WTC11 (cell line): ENCODE results near the gene SDHA.

Source experiments
- SP1 ChIP-seq: sonication (generic); formaldehyde crosslinking; conservative IDR thresholded peaks from 2 replicates; pipeline ENCODE4 v1.8.1; 2022; ENCODE audit warnings: missing genetic modification reagents
- TF ChIP-seq, protein P1 (sequence below): fragments of 200-600 bp; IDR thresholded peaks from 2 replicates; pipeline ENCODE4 v1.8.0; 2022; ENCODE audit warnings: antibody characterized with exemption

- no peak for TF ChIP-seq SP1
- TF ChIP-seq, protein P1, sequence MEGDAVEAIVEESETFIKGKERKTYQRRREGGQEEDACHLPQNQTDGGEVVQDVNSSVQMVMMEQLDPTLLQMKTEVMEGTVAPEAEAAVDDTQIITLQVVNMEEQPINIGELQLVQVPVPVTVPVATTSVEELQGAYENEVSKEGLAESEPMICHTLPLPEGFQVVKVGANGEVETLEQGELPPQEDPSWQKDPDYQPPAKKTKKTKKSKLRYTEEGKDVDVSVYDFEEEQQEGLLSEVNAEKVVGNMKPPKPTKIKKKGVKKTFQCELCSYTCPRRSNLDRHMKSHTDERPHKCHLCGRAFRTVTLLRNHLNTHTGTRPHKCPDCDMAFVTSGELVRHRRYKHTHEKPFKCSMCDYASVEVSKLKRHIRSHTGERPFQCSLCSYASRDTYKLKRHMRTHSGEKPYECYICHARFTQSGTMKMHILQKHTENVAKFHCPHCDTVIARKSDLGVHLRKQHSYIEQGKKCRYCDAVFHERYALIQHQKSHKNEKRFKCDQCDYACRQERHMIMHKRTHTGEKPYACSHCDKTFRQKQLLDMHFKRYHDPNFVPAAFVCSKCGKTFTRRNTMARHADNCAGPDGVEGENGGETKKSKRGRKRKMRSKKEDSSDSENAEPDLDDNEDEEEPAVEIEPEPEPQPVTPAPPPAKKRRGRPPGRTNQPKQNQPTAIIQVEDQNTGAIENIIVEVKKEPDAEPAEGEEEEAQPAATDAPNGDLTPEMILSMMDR, result no peak
These were observed 13.0 kb upstream of the SDHA start for GRCh38 chr5:204966-205670.
